Mononuclear cell (primary cell): ENCODE measurements around the gene OXLD1. TPM values are rescaled to one million over a fixed set of nuclear protein-coding genes. Genes with fewer than 3 reads are reported as not detected.

Source experiments
- H3K27me3 ChIP-seq: 2 replicates; pipeline ENCODE4 v1.6.0; 2011; ENCODE audit warnings: low read length, control low read depth; ENCODE audit not compliant: insufficient read depth
- H3K4me1 ChIP-seq: 2 replicates; pipeline ENCODE4 v1.5.1; 2011; ENCODE audit warnings: mild to moderate bottlenecking, low read length, control low read depth; ENCODE audit not compliant: insufficient read depth
- H3K4me3 ChIP-seq: 2 replicates; pipeline ENCODE4 v1.5.1; 2011; ENCODE audit warnings: mild to moderate bottlenecking, low read length, moderate library complexity
- H3K9me3 ChIP-seq: 2 replicates; pipeline ENCODE4 v1.5.1; 2011; ENCODE audit warnings: low read depth, mild to moderate bottlenecking, control low read depth, low read length
- total RNA-seq: library from RNA; depleted of rRNA; stranded (reverse); fragments of >200 nt; gene quantifications from one replicate; pipeline ENCODE4 v1.2.3, GENCODE V29; 2012

OXLD1 gene
- total RNA-seq, 1 donor = 19.3 TPM

DNA sequence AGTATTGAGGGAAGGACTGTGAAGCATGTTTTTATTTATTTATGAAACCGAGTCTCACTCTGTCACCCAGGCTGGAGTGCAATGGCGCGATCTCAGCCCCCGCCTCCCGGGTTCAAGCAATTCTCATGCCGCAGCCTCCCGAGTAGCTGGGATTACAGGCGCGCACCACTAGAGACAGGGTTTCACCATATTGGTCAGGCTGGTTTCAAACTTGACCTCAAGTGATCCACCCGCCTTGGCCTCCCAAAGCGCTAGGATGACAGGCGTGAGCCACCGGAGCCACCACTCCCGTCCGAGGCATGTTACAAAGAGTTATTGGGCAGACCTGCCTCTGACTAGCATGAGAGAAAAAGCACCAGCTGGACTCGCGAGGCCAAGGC is 39.8 kb upstream of the OXLD1 start:
- Histone ChIP-seq H3K9me3 (no peaks in the 10 kb centered on the region), H3K4me3 (no peak overlapping the region), H3K4me1 (peaks cover 39% of the 10 kb centered on the region), H3K27me3 (no peaks in the 10 kb centered on the region)

DNA sequence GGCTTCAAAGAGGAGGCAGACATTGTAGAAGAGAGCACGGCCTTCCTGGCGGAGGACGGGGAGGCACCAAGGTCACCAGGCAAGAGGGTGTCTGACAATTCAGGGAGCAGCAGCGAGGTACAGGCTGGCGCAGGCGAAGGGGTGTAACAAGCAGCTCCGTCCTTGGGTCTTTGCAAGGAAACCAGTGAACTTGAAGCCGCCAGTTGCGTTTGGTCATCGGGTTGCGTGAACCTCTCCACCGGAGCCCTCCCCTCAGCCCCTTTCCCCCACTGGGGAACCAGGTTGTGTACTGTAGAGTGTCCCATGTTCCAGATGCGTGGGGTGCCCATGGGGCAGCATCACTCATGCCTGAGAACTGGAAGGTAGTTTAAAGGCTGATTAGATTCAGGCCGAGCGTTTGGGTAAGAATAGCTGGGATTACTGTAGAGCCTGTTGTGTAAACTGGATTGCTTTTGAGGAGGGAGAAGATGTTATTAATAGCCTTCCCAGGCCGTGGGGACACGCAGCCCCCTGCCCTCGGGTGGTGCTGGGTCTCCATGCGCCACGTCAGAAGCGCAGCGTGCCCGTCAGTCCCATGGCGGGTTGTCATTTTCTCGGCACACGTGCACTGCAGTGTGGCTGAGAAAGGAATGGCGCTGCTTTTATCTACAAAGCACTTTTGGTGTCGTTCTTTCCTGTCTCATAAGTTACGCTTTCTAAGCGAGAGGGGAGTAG is 39.3 kb upstream of the OXLD1 start:
- no peak overlapping the region for H3K4me3 ChIP-seq
- H3K9me3 ChIP-seq = no peaks in the 10 kb centered on the region
- no peaks in the 10 kb centered on the region for H3K27me3 ChIP-seq
- peaks cover 34% of the 10 kb centered on the region for H3K4me1 ChIP-seq

DNA sequence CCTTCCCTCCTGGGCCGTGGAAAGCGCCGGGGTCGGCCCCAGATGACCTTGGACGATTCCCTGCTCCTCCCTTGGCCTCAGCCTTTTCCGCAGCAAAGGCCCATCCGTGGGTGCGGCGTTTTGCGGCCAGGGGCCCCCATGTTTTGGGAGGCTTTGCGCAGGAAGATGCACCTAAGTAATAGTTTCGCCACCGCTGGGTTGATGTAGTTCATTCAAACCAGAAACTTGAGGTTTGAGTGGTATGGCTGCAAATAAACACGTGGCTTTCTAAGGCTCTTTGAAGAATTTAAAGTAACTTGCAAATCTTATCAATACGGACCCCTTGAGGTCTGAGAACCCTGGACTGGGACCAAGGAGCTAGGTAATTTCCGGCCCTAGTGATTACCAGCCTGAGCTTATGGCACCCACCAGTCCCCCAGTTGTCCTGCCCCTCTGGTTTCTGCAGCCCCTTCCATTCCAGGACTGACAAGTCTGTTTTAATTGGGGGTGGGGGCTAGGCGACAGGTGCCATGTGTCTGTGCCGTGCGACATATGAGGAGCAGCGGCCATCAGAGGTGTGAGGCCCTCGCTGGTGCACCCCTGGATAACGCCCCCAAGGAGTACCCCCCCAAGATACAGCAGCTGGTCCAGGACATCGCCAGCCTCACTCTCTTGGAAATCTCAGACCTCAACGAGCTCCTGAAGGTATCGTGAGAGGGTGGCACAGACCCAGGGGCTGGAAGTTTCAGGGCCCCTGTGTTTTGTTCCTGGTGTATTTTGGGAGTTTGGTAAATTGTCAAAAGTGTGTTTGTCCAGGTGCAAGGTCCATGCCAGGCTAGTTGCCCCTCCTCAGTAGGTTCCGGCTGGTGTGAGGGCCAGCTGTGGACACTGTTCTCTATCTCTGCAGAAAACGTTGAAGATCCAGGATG is 37.6 kb upstream of the OXLD1 start:
- Histone ChIP-seq H3K4me3 (peak overlapping the region; percentile 85), H3K4me1 (peaks cover 24% of the 10 kb centered on the region), H3K9me3 (no peaks in the 10 kb centered on the region), H3K27me3 (no peaks in the 10 kb centered on the region)

DNA sequence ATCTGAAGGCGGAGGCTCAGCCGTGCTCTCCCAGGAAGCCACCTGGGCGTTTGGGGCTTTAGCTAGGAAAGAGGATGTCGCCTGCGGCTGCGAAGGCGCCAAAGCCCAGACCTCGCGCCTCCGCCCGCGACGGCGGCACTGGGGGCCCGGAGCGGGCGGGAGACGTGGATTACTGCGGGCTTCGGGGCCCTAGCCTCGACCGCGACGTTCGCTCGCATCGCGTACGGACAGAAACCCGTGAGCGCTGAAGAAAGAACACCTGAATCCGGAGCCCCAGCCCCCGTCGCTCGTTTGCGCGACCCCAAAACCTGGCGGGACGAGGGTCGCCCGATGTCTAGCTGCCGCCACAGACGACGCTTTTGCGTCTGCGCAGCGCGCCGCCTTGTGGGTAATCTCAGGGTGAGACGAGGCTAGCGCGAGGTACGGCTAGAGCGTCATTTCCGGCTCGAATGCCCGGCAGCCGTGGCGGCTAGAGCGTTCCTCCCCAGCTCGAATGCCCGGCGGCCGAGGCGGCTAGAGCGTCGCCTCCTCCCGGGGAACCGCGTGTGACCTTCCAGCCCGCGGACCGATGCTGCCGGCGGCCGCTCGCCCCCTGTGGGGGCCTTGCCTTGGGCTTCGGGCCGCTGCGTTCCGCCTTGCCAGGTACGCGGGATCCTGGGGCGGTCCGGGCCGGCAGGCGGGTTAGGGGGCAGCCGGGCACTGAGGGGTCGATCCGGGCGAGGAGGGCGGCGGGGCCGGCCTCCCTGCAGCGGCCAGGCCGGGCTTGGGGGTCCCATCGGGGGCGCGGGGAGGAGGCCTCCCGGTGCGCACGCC is 36.7 kb upstream of the OXLD1 start, which contains the start of gene MRPL12:
Gene MRPL12 (plus strand): TSS at position 434 of the 813 bp plus-strand sequence. CDS start 135 bp downstream, at position 569.
- Histone ChIP-seq H3K27me3 (no peaks in the 10 kb centered on the region), H3K4me1 (peaks cover 24% of the 10 kb centered on the region), H3K4me3 (peak within 1 kb of the TSS; percentile 85)

DNA sequence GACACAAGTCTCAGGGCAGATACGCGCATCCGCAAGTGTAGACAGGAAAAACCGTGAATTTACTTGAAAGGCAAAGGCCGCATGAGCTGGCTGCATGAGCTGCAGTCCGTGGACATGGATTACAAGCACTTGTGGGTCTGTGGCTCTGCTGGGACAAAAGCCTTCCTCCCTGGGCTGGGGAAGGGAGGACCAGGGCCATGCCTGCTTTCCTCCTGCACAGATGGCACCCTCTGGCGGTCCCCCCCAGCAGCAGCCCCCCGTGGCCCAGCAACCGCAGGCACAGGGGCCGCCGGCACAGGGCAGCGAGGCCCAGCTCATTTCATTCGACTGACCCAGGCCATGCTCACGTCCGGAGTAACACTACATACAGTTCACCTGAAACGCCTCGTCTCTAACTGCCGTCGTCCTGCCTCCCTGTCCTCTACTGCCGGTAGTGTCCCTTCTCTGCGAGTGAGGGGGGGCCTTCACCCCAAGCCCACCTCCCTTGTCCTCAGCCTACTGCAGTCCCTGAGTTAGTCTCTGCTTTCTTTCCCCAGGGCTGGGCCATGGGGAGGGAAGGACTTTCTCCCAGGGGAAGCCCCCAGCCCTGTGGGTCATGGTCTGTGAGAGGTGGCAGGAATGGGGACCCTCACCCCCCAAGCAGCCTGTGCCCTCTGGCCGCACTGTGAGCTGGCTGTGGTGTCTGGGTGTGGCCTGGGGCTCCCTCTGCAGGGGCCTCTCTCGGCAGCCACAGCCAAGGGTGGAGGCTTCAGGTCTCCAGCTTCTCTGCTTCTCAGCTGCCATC is 35.1 kb upstream of the OXLD1 start:
- H3K27me3 ChIP-seq = no peaks in the 10 kb centered on the region
- no peaks in the 10 kb centered on the region for H3K9me3 ChIP-seq
- no peak overlapping the region for H3K4me3 ChIP-seq
- peaks cover 24% of the 10 kb centered on the region for H3K4me1 ChIP-seq

More for the DNA sequence above, 36.7 kb upstream of the OXLD1 start, which contains the start of gene MRPL12:
- no peaks in the 10 kb centered on the region for H3K9me3 ChIP-seq

DNA sequence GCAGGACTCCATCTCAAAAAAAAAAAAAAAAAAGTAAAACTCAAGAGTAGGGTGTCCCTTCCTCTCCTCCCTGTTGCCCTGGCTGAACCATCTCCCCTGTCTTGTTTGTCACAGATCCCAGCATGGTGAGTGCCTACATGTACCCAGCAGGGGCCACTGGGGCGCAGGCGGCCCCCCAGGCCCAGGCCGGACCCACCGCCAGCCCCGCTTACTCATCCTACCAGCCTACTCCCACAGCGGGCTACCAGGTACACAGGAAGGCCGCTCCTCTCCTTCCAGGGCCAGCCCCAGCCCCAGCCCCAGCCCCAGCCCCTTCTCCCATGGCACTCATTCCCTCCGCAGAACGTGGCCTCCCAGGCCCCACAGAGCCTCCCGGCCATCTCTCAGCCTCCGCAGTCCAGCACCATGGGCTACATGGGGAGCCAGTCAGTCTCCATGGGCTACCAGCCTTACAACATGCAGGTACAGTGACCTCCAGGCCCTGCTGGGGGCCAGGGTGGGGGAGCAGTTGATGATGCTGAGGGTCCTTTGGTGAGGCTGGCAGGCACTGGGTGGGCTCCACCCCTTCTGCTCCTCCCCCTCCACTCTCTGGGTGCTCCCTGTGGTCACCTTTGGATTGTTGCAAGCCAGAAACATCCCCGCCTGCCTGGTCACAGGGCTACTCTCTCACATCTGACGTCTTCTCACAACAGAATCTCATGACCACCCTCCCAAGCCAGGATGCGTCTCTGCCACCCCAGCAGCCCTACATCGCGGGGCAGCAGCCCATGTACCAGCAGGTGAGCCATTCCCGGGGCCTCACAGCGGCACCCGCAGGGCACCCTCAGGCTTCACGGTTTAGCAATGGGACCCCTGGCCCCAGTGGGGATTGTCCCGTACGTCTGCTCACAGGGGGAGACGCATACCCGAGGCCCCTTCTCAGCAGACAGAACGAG is 34.2 kb upstream of the OXLD1 start:
- Histone ChIP-seq H3K4me3 (no peak overlapping the region), H3K4me1 (peaks cover 24% of the 10 kb centered on the region), H3K9me3 (no peaks in the 10 kb centered on the region), H3K27me3 (no peaks in the 10 kb centered on the region)

DNA sequence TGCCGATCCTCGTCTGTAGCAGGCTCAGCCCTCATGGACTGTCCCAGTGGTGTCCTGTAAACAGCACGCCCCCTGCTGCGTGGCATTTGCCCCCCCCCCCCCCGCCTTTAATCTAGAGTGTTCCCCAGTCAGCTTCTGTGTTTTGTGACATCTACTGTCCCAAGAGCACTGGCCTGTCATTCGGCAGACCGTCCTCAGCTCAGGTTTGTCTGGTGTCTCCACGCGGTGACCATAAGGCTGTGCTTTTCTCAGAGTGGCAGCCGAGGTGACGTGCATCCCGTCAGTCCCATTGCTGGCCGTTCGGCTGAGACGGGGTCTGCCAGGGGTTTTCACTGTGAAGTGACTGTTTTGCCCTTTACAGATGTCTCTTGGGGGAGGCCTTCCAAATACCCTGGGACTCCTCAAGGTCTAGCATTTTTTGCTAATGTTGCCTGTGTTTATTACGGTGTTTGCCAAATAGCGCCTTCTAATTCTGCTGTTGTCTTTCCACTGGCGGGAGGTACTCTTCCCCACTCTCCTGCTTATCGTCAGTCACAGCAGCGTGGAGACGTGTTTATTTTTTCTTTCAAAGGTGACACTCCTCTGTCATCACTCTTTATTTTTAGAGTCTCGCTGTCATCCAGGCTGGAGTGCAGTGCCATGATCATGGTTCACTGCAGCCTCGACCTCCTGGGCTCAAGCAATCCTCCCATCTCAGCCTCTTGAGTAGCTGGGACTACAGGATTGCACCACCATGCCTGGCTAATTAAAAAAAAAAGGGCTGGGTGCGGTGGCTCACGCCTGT is 31.0 kb upstream of the OXLD1 start:
- no peaks in the 10 kb centered on the region for H3K27me3 ChIP-seq
- H3K4me3 ChIP-seq = no peak overlapping the region
- no peaks in the 10 kb centered on the region for H3K9me3 ChIP-seq
- H3K4me1 ChIP-seq = peaks cover 11% of the 10 kb centered on the region

DNA sequence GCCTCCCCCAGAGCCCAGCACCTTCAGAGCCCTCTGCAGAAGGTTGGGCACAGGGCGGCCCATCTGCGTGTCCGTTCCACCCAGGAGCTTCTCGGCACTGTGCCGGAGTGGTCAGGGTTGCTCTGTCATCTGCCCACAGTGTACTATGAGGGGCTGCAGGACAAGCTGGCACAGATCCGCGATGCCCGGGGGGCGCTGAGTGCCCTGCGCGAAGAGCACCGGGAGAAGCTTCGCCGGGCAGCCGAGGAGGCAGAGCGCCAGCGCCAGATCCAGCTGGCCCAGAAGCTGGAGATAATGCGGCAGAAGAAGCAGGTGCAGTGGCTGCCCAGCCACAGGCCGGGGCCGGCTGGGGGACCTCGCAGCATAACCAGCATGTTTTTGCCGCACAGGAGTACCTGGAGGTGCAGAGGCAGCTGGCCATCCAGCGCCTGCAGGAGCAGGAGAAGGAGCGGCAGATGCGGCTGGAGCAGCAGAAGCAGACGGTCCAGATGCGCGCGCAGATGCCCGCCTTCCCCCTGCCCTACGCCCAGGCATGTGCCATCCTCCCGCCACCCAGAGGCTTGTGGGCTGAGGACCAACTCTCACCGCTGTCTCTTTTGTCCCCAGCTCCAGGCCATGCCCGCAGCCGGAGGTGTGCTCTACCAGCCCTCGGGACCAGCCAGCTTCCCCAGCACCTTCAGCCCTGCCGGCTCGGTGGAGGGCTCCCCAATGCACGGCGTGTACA is 30.0 kb upstream of the OXLD1 start:
- Histone ChIP-seq H3K4me3 (no peak overlapping the region), H3K27me3 (no peaks in the 10 kb centered on the region), H3K9me3 (no peaks in the 10 kb centered on the region), H3K4me1 (peaks cover under 1% of the 10 kb centered on the region)

DNA sequence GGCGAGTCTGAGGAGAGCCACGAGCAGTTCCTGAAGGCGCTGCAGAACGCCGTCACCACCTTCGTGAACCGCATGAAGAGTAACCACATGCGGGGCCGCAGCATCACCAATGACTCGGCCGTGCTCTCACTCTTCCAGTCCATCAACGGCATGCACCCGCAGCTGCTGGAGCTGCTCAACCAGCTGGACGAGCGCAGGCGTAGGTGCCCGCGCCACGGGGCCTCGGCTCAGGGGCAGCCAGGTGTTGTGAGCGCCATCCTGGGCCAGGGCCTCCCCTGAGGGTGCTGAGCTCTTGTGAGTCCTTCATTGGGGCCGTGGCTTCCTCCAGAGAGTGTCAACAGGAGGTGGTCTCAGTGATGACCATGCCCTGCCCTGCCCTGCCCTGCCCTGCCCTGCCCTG is 29.4 kb upstream of the OXLD1 start:
- Histone ChIP-seq H3K9me3 (no peaks in the 10 kb centered on the region), H3K4me3 (no peak overlapping the region), H3K4me1 (no peaks in the 10 kb centered on the region), H3K27me3 (no peaks in the 10 kb centered on the region)

DNA sequence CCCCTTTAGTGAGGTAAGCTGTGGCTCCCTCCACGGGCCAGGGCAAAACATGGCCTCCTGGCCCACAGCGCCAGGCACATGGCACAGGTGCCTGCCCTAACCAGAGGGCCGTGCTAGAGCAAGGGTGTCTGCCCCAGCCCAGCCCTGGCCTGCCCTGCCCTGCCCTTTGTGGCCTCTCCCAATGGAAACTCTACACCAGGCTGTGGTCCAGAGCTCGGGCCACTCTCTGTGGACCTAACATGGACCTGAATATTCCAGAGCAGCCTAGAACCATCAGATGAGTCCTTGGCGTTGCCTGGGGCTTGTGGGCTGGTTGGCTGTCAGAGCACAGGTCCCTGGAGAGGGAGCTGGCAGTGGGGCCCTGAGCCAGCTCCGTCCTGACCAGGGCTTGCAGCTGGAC is 28.8 kb upstream of the OXLD1 start:
- no peak overlapping the region for H3K4me3 ChIP-seq
- no peaks in the 10 kb centered on the region for H3K27me3 ChIP-seq
- H3K4me1 ChIP-seq = no peaks in the 10 kb centered on the region
- H3K9me3 ChIP-seq = no peaks in the 10 kb centered on the region

DNA sequence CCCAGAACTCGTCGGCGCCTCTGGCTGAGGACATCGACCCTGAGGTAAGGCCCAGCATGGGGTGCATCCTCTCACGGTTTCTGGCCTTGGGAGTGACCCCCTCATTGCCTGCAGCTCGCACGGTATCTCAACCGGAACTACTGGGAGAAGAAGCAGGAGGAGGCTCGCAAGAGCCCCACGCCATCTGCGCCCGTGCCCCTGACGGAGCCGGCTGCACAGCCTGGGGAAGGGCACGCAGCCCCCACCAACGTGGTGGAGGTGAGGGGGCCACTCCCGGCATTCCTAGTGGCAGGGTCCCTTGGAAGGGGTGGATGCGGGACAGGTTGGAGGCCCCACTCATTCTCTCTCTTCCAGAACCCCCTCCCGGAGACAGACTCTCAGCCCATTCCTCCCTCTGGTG is 28.4 kb upstream of the OXLD1 start:
- Histone ChIP-seq H3K4me1 (no peaks in the 10 kb centered on the region), H3K4me3 (no peak overlapping the region), H3K9me3 (no peaks in the 10 kb centered on the region), H3K27me3 (no peaks in the 10 kb centered on the region)

DNA sequence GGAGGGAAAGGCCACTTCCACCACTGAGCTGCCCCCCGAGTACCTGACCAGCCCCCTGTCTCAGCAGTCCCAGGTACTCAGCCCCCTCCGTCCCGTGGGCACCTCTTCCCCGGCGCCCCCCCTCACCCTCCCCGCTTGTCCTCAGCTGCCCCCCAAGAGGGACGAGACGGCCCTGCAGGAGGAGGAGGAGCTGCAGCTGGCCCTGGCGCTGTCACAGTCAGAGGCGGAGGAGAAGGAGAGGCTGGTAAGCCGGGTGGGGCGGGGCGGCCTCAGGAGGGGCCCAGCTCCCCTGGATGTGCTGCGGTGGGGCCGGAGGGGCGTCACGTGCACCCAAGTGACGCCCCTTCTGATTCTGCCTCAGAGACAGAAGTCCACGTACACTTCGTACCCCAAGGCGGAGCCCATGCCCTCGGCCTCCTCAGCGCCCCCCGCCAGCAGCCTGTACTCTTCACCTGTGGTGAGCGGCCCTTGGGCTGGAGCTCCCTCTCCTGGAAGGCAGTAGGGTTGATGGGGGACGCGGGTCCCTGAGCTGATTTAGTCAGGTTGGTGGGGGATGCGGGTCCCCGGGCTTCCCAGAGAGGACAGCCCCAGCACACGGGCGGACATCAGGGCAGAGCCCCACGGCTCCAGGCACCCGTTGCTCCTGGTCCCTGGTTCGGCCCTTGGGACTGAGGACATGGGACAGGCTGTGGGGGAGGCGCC is 27.3 kb upstream of the OXLD1 start:
- Histone ChIP-seq H3K4me3 (no peak overlapping the region), H3K27me3 (no peaks in the 10 kb centered on the region), H3K4me1 (no peaks in the 10 kb centered on the region), H3K9me3 (no peaks in the 10 kb centered on the region)
